Lung microvascular endothelial cell (primary cell): Measurements from ENCODE around the gene FXYD5. TPM values are rescaled to one million over a fixed set of nuclear protein-coding genes. Genes with fewer than 3 reads are reported as not detected.
A peak's percentile ranks its signal among the peaks of the same experiment; 100 is the strongest.
"Not testable (repeated sequence)": the region's sequence is repeated elsewhere in the genome, so short reads cannot be mapped to it uniquely, and the experiment has no call there.

Experiments
- DNase-seq, 2 donors: peaks; one replicate each; pipeline versions ENCODE4 v3.0.0 to v3.0.0-alpha.2; 2010; ENCODE audit warnings: low read depth in 2 of 2
- total RNA-seq: library from RNA; depleted of rRNA; stranded (reverse); fragments of >200 nt; gene quantifications from 2 replicates; pipeline ENCODE4 v1.2.1, GENCODE V29; 2014

Gene FXYD5
- total RNA-seq, 1 donor from 2014 or later, result 17.9 TPM

GRCh38 chr19:35177377-35178274 is 23.1 kb downstream of the FXYD5 start:
- DNase-seq, result no peak

- no peak for DNase-seq
These were observed 24.2 kb downstream of the FXYD5 start for GRCh38 chr19:35178701-35179100.

- DNase-seq, result no peak
These were observed 25.3 kb downstream of the FXYD5 start for GRCh38 chr19:35179830-35180229.

GRCh38 chr19:35181387-35181786 is 26.9 kb downstream of the FXYD5 start:
- no peak for DNase-seq

DNA sequence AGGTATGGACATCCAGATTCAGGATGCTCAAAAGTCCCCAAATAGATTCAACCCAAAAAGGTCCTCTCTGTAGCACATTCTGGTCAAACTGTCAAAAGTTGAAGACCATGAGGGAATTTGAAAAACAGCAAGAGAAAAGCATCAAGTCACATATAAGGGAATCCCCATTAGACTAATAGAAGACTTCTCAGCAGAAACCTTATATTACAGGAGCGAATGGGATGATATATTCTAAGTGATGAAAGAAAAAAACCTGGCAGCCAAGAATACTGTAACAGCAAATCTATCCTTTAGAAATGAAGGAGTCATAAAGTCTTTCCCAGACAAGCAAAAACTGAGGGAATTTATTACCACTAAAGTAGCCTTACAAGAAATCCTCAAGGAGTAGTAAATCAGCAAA is 29.7 kb downstream of the FXYD5 start:
- DNase-seq, result no peak

DNA sequence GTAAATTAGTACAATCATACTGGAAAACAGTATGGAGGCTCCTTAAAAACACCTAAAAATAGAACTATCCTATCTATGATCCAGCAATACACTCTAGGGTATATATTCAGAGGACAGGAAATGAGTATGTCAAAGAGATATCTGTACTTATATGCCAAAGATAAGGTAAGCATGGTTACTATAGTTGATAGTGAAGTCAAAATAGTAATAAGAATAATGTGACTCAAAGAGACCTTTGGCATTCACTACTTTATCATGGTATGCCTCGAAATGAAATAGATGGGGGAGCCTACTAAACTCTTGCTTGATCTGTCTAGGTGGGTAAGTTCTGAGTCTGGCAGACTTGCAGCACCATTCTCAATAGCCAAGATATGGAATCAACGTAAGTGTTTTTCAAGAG is 30.3 kb downstream of the FXYD5 start:
- DNase-seq, result no peak

GRCh38 chr19:35194012-35194984 is 39.8 kb downstream of the FXYD5 start:
- no peak for DNase-seq

GRCh38 chr19:35195830-35196229 is 41.3 kb downstream of the FXYD5 start:
- DNase-seq, result no peak

- DNase-seq, result not testable (repeated sequence)
These were observed 42.3 kb downstream of the FXYD5 start for GRCh38 chr19:35196861-35197260.

DNA sequence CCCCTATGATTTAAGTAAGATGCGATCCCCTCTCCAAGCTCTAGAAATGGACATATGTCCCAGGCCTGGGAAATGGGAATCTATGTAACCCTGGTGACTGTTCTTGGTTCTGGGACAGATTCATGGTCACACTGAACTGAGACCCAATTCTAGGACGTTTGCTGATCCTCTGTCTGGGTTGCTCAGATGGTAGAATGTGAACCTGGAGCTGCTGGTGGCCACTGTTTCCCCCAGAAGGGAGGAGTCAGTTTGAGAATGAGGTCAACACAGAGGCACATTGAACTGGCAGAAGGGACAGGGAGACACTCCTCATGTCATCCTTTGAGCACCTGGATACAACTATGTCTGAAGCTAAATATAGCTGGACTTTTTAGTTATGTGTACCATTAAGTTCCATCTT is 44.9 kb downstream of the FXYD5 start:
- DNase-seq, result no peak

- DNase-seq, result no peak
These were observed 48.5 kb downstream of the FXYD5 start for GRCh38 chr19:35202722-35203688.

GRCh38 chr19:35204799-35205732 is 50.5 kb downstream of the FXYD5 start:
- no peak for DNase-seq

- DNase-seq, result no peak
These were observed 51.3 kb downstream of the FXYD5 start for GRCh38 chr19:35205733-35206323.

- DNase-seq, result no peak
These were observed 51.8 kb downstream of the FXYD5 start for GRCh38 chr19:35206379-35206778.

- no peak for DNase-seq
These were observed 52.3 kb downstream of the FXYD5 start for GRCh38 chr19:35206855-35207254.

- no peak for DNase-seq
These were observed 52.9 kb downstream of the FXYD5 start for GRCh38 chr19:35207391-35207871.

GRCh38 chr19:35208121-35208520 is 53.6 kb downstream of the FXYD5 start:
- DNase-seq, result no peak

DNA sequence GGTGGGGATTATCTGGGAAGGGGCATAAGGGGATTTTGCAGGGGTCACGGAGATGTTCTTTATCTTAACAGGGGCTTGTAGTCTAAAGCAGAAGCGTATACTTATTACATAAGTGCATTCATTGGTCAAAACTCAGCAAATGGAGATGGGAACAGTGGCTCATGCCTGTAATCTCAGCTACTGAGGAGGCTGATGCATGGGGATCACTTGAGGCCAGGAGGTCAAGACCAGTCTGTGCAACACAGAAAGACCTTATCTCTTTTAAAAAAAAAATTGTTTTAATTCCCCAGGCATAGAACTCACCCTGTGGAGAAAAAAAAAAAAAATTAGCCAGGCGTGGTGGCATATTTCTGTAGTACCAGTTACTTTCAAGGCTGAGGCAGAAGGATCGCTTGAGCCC is 55.1 kb downstream of the FXYD5 start:
- DNase-seq, result no peak

- peak; percentile 47 to 66 for DNase-seq
These were observed 57.2 kb downstream of the FXYD5 start for GRCh38 chr19:35211545-35212230.
